CD14-positive monocyte (primary cell): ENCODE data around the gene GPR158. TPM values are rescaled to one million over a fixed set of nuclear protein-coding genes. Genes with fewer than 3 reads are reported as not detected.

Experiments
- DNase-seq, 3 donors: peaks; one replicate each; pipeline ENCODE4 v3.0.0-alpha.2; 2011 to 2022
- H2AFZ ChIP-seq: 2 replicates; pipeline ENCODE4 v1.6.0; 2012; ENCODE audit warnings: mild to moderate bottlenecking, low read depth, low read length, inconsistent platforms; ENCODE audit not compliant: insufficient read depth, poor library complexity, severe bottlenecking
- H3K27ac ChIP-seq, 2 donors: 1 replicate in 1 of 2; 2 replicates in 1 of 2; pipeline ENCODE4 v1.5.1; 2012 to 2013; ENCODE audit warnings: low read length in 2 of 2, control low read depth in 1 of 2, inconsistent platforms in 1 of 2, low read depth in 1 of 2, mild to moderate bottlenecking in 1 of 2
- H3K27me3 ChIP-seq, 2 donors: one replicate each; pipeline versions ENCODE4 v1.6.0 to v1.6.1; 2011 to 2013; ENCODE audit warnings: low read length in 2 of 2; ENCODE audit not compliant: control insufficient read depth in 2 of 2, insufficient read depth in 2 of 2
- H3K36me3 ChIP-seq, 2 donors: replicated peaks in 1 of 2; 1 replicate in 1 of 2; 2 replicates in 1 of 2; pipeline versions ENCODE4 v1.5.1 to v1.6.1; 2012 to 2013; ENCODE audit warnings: low read length in 2 of 2, control low read depth in 1 of 2, inconsistent platforms in 1 of 2, mild to moderate bottlenecking in 1 of 2; ENCODE audit not compliant: insufficient read depth in 2 of 2, control insufficient read depth in 1 of 2
- H3K4me1 ChIP-seq, 2 donors: 1 replicate in 1 of 2; 2 replicates in 1 of 2; pipeline versions ENCODE4 v1.5.1 to v1.6.1; 2012 to 2013; ENCODE audit warnings: low read length in 2 of 2, control low read depth in 1 of 2, inconsistent platforms in 1 of 2, mild to moderate bottlenecking in 1 of 2, moderate library complexity in 1 of 2; ENCODE audit not compliant: insufficient read depth in 2 of 2, control insufficient read depth in 1 of 2
- H3K4me2 ChIP-seq: replicated peaks from 2 replicates; pipeline ENCODE3; 2012; ENCODE audit warnings: low read length, moderate library complexity, mild to moderate bottlenecking; ENCODE audit not compliant: poor library complexity, severe bottlenecking; ENCODE audit errors: extremely low read depth
- H3K4me3 ChIP-seq, 3 experiments: fragments of 200-600 bp in 1 of 3; sonication (generic) in 1 of 3; replicated peaks in 1 of 3; 1 replicate in 2 of 3; 2 replicates in 1 of 3; pipeline ENCODE4 v1.5.1; 2011 to 2013; ENCODE audit warnings: low read length in 3 of 3, mild to moderate bottlenecking in 3 of 3, control low read depth in 2 of 3, low read depth in 2 of 3, inconsistent platforms in 1 of 3, moderate library complexity in 1 of 3
- H3K79me2 ChIP-seq: 2 replicates; pipeline ENCODE4 v1.6.0; 2012; ENCODE audit warnings: mild to moderate bottlenecking, control low read depth, inconsistent platforms, low read length, moderate library complexity; ENCODE audit not compliant: insufficient read depth
- H3K9ac ChIP-seq: 2 replicates; pipeline ENCODE4 v1.6.0; 2017; ENCODE audit warnings: low read length, mild to moderate bottlenecking; ENCODE audit not compliant: insufficient read depth, poor library complexity, severe bottlenecking
- H3K9me3 ChIP-seq, 2 donors: replicated peaks in 1 of 2; 1 replicate in 1 of 2; 2 replicates in 1 of 2; pipeline versions ENCODE4 v1.5.1 to v1.6.1; 2012 to 2013; ENCODE audit warnings: low read length in 2 of 2, control low read depth in 1 of 2; ENCODE audit not compliant: control insufficient read depth in 1 of 2, insufficient read depth in 1 of 2
- H4K20me1 ChIP-seq: 2 replicates; pipeline ENCODE4 v1.6.0; 2012; ENCODE audit warnings: mild to moderate bottlenecking, low read length, control low read depth, moderate library complexity; ENCODE audit not compliant: insufficient read depth
- H3K27ac Mint-ChIP-seq, 7 donors: one replicate each; pipeline ENCODE4 v1.8.0; 2020; ENCODE audit warnings: mild to moderate bottlenecking in 7 of 7, mixed read lengths in 7 of 7, moderate library complexity in 6 of 7, inconsistent platforms in 2 of 7
- H3K27me3 Mint-ChIP-seq, 3 donors: one replicate each; pipeline ENCODE4 v1.8.0; 2021 to 2022; ENCODE audit warnings: low read depth in 3 of 3, mild to moderate bottlenecking in 3 of 3, mixed read lengths in 3 of 3, moderate library complexity in 3 of 3, inconsistent platforms in 1 of 3
- H3K36me3 Mint-ChIP-seq, 2 donors: one replicate each; pipeline ENCODE4 v1.8.0; 2020; ENCODE audit warnings: mixed read lengths in 2 of 2, inconsistent platforms in 1 of 2, mild to moderate bottlenecking in 1 of 2
- H3K4me1 Mint-ChIP-seq: one replicate; pipeline ENCODE4 v1.8.0; 2020; ENCODE audit warnings: mild to moderate bottlenecking, mixed read lengths
- H3K4me3 Mint-ChIP-seq, 2 donors: one replicate each; pipeline ENCODE4 v1.8.0; 2020; ENCODE audit warnings: mild to moderate bottlenecking in 2 of 2, mixed read lengths in 2 of 2, moderate library complexity in 1 of 2
- H3K9me3 Mint-ChIP-seq, 7 donors: one replicate each; pipeline ENCODE4 v1.8.0; 2020 to 2022; ENCODE audit warnings: mixed read lengths in 7 of 7, mild to moderate bottlenecking in 6 of 7, moderate library complexity in 6 of 7, inconsistent platforms in 2 of 7
- WGBS: methylation state at CpG from one replicate; pipeline ENCODE4 v1.1.5; 2013; ENCODE audit warnings: missing lambda C conversion rate; ENCODE audit not compliant: insufficient coverage; 5-methylcytosine and 5-hydroxymethylcytosine counted together
- intact Hi-C, 2 donors: fragments of 100-400 bp; cut with micrococcal nuclease; formaldehyde crosslinking; loops; one replicate each; pipeline versions ENCODE4 v1.15.0 to v1.15.1; 2023
- polyA plus RNA-seq, 3 donors: library from polyadenylated mRNA; depleted of rRNA in 1 of 3; unstranded in 2 of 3; stranded (reverse) in 1 of 3; fragments of 300-500 nt in 2 of 3; fragments of >200 nt in 1 of 3; fragmentation: Illumina TruSeq in 2 of 3; gene quantifications; 1 replicate in 2 of 3; 2 replicates in 1 of 3; pipeline ENCODE4 v1.2.3, GENCODE V29; 2012 to 2021
- TF ChIP-seq, protein P1 (sequence below): fragments of 200-600 bp; IDR thresholded peaks from one replicate; pipeline ENCODE4 v1.8.0; 2022; ENCODE audit warnings: antibody characterized with exemption, mild to moderate bottlenecking

The GPR158 gene
- polyA plus RNA-seq, 3 donors, result not detected

DNA sequence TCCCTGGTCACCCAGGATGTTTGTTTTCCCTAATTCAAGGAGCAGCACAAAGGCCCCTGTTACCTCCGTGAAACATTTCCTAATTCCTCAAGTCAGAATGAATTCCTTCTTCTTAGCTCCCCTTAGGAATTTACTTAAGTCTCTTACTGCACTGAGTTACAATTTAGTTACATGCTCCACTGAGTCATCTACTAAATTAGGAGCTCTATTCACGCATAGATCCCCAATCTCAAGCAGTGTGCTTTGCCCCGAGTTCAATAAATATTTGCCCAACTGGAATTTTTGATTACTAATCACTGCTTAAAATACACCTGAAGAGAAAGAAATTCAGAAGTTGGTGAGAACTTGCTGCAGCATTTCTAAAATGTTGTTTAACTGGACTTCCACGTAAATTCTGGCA lies 429.8 kb downstream of the GPR158 start:
- 63% methylated on average over 1 of the region's 4 CpGs for WGBS
- Histone ChIP-seq H3K9ac (no peak overlapping the region), H3K27me3 (no peaks in the 10 kb centered on the region), H3K4me1 (no peaks in the 10 kb centered on the region), H3K36me3 (no peaks in the 10 kb centered on the region), H3K27ac (no peak overlapping the region), H3K4me2 (no peak overlapping the region), H3K79me2 (no peaks in the 10 kb centered on the region), H2AFZ (no peak overlapping the region), H3K4me3 (no peak overlapping the region), H3K9me3 (no peaks in the 10 kb centered on the region), H4K20me1 (no peaks in the 10 kb centered on the region)
- Mint-ChIP-seq H3K36me3 (no peaks in the 10 kb centered on the region), H3K9me3 (peaks cover 0 to 4% (median 0%) of the 10 kb centered on the region in 7 donors), H3K27me3 (no peaks in the 10 kb centered on the region), H3K4me3 (no peak overlapping the region), H3K4me1 (no peaks in the 10 kb centered on the region), H3K27ac (no peak overlapping the region)
- no peak for DNase-seq
- intact Hi-C loops, result no loop called here
- TF ChIP-seq, protein P1, sequence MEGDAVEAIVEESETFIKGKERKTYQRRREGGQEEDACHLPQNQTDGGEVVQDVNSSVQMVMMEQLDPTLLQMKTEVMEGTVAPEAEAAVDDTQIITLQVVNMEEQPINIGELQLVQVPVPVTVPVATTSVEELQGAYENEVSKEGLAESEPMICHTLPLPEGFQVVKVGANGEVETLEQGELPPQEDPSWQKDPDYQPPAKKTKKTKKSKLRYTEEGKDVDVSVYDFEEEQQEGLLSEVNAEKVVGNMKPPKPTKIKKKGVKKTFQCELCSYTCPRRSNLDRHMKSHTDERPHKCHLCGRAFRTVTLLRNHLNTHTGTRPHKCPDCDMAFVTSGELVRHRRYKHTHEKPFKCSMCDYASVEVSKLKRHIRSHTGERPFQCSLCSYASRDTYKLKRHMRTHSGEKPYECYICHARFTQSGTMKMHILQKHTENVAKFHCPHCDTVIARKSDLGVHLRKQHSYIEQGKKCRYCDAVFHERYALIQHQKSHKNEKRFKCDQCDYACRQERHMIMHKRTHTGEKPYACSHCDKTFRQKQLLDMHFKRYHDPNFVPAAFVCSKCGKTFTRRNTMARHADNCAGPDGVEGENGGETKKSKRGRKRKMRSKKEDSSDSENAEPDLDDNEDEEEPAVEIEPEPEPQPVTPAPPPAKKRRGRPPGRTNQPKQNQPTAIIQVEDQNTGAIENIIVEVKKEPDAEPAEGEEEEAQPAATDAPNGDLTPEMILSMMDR, result no peak

DNA sequence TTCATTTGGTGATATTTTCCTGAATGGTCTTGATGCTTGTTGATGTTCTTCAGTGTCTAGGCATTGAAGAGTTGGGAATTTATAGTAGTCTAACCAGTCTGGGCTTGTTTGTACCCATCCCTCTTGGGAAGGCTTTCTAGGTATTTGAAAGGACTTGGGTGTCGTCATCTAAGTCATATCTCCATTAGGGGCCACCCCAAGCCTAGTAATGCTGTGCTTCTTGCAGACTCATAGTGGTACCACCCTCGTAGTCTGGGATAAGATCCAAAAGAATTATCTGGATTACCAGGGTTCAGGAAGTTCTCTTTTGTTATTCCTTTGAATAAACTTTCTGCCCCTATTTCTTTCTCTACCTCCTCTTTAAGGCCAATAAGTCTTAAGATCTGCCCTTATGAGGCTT lies 439.9 kb downstream of the GPR158 start:
- peaks cover 17 to 26% of the 10 kb centered on the region in 2 donors for H3K9me3 ChIP-seq
- no peak overlapping the region for H3K4me2 ChIP-seq
- H3K4me1 Mint-ChIP-seq, result no peaks in the 10 kb centered on the region
- H4K20me1 ChIP-seq, result no peaks in the 10 kb centered on the region
- no peak overlapping the region for H3K4me3 ChIP-seq
- H3K9ac ChIP-seq, result no peak overlapping the region
- TF ChIP-seq, protein P1, result no peak
- no peak overlapping the region for H2AFZ ChIP-seq
- intact Hi-C loops, result no loop called here
- H3K27me3 ChIP-seq, result no peaks in the 10 kb centered on the region
- no peak overlapping the region for H3K4me3 Mint-ChIP-seq
- no peaks in the 10 kb centered on the region for H3K79me2 ChIP-seq
- DNase-seq, result no peak
- no peaks in the 10 kb centered on the region for H3K36me3 Mint-ChIP-seq
- WGBS, result 92% methylated on average over 2 of the region's 2 CpGs
- H3K4me1 ChIP-seq, result no peaks in the 10 kb centered on the region
- H3K27ac Mint-ChIP-seq, result no peak overlapping the region
- peaks cover 1 to 27% (median 5%) of the 10 kb centered on the region in 7 donors for H3K9me3 Mint-ChIP-seq
- no peak overlapping the region for H3K27ac ChIP-seq
- H3K27me3 Mint-ChIP-seq, result no peaks in the 10 kb centered on the region
- H3K36me3 ChIP-seq, result no peaks in the 10 kb centered on the region
